Activated naive CD4-positive, alpha-beta T cell treated with anti-CD3 and anti-CD28 coated beads for 36 hours (primary cell): ENCODE data around the gene TSR2. TPM values are rescaled to one million over a fixed set of nuclear protein-coding genes. Genes with fewer than 3 reads are reported as not detected.

Experiments used
- CTCF ChIA-PET: fragments of 350-600 bp; sonication (Branson Sonifier 250); formaldehyde crosslinking; loops from one replicate; lab custom pipeline; 2021; ENCODE audit warnings: antibody characterized with exemption; lab: Charles Lee
- DNase-seq: peaks from one replicate; pipeline ENCODE4 v3.0.0-alpha.2; 2020
- H3K27ac Mint-ChIP-seq: one replicate; pipeline ENCODE4 v1.8.0; 2021; ENCODE audit warnings: mild to moderate bottlenecking, mixed read lengths
- H3K27me3 Mint-ChIP-seq: one replicate; pipeline ENCODE4 v1.8.0; 2021; ENCODE audit warnings: low read depth, mixed read lengths
- H3K36me3 Mint-ChIP-seq: one replicate; pipeline ENCODE4 v1.8.0; 2021; ENCODE audit warnings: low read depth, mixed read lengths
- H3K4me1 Mint-ChIP-seq: one replicate; pipeline ENCODE4 v1.8.0; 2021; ENCODE audit warnings: low read depth, mixed read lengths
- H3K4me3 Mint-ChIP-seq: one replicate; pipeline ENCODE4 v1.8.0; 2021; ENCODE audit warnings: mild to moderate bottlenecking, moderate library complexity, mixed read lengths
- H3K9me3 Mint-ChIP-seq: one replicate; pipeline ENCODE4 v1.8.0; 2021; ENCODE audit warnings: mixed read lengths
- intact Hi-C: fragments of 100-400 bp; cut with micrococcal nuclease; formaldehyde crosslinking; loops from one replicate; pipeline ENCODE4 v1.15.1; 2023
- total RNA-seq, 2 experiments: library from RNA; stranded (reverse); gene quantifications; one replicate each; pipeline ENCODE4 v1.2.3, GENCODE V29; 2021

The TSR2 gene
- total RNA-seq, 2 experiments from 2014 or later: 24.4 to 26.1 TPM

DNA sequence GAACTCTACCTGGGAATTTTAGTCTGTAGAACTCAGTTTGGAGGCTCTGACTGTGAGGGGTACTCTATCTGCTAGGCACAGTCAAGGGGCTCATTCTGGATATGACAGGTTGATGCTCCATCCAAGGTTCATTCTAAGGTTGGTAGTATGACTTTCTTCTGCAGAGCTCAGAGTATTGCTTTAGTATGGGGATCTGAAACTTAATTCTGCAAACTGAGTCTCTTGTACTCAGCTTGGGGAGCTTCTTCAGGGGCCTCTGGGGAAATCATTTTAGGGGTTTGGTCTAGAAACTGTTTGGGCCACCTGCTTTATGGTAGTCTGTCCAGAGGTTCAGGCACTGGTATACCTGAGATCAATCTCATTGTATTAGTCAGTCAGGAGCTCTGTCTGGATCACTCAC is 9.7 kb upstream of the TSR2 start:
- Mint-ChIP-seq H3K4me3 (no peak overlapping the region), H3K9me3 (no peaks in the 10 kb centered on the region), H3K36me3 (no peaks in the 10 kb centered on the region), H3K27me3 (no peaks in the 10 kb centered on the region), H3K27ac (no peak overlapping the region), H3K4me1 (no peaks in the 10 kb centered on the region)
- CTCF ChIA-PET: no interaction called here
- intact Hi-C loops: no loop called here
- DNase-seq: no peak

DNA sequence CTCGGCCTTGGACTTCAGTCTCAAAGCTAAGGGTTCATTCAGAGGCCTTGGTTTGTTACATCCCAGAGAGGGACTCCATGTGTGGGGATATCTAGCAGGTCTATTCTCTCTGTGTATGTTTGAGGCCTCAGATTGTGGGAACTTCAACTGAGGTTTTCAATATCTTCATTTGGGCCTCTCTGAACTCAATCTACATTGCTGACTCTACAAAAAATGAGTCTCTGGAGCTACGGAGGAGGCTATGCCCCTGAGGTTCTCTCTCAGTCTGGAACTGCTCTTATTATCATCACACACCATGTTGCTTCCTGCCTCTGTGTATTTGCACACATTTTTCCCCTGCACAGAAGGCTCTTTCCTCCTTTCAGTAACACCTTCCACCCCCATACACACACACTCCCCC is 5.1 kb upstream of the TSR2 start:
- Mint-ChIP-seq H3K27me3 (no peaks in the 10 kb centered on the region), H3K4me1 (peaks cover 2% of the 10 kb centered on the region), H3K4me3 (no peak overlapping the region), H3K9me3 (no peaks in the 10 kb centered on the region), H3K36me3 (no peaks in the 10 kb centered on the region), H3K27ac (no peak overlapping the region)
- intact Hi-C loops: no loop called here
- DNase-seq: no peak
- CTCF ChIA-PET: no interaction called here

DNA sequence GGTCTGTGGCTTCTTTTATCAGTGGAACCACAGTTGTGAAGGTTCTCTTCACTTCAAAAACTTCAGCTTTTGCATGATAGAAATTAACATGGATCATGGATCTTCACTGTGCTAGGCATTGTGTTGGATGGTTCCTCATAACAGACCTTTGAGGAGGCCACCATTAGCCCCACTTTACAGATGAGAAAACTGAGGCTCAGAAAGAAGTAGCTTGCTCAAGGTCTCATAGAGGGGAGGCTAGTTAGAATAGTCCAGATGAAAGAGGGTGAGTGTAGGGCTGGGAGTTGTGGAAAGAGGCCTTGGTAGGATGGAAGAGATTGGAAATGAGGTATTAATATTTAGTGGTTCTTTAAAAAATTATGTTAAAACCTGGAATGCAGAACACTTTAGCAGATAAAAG is 2.6 kb downstream of the TSR2 start:
- H3K4me1 Mint-ChIP-seq: peaks cover 24% of the 10 kb centered on the region
- intact Hi-C loops: no loop called here
- CTCF ChIA-PET: no interaction called here
- no peaks in the 10 kb centered on the region for H3K9me3 Mint-ChIP-seq
- no peaks in the 10 kb centered on the region for H3K27me3 Mint-ChIP-seq
- no peak overlapping the region for H3K27ac Mint-ChIP-seq
- no peak overlapping the region for H3K4me3 Mint-ChIP-seq
- no peak for DNase-seq
- peaks cover 8% of the 10 kb centered on the region for H3K36me3 Mint-ChIP-seq

GRCh38 chrX:54444752-54445151 is 4.5 kb downstream of the TSR2 start:
- Mint-ChIP-seq H3K36me3 (peaks cover 8% of the 10 kb centered on the region), H3K27me3 (no peaks in the 10 kb centered on the region), H3K9me3 (no peaks in the 10 kb centered on the region), H3K27ac (no peak overlapping the region), H3K4me3 (no peak overlapping the region), H3K4me1 (peaks cover 24% of the 10 kb centered on the region)
- intact Hi-C loops: no loop called here
- CTCF ChIA-PET: no interaction called here
- no peak for DNase-seq

- H3K27ac Mint-ChIP-seq: no peak overlapping the region
- peaks cover 23% of the 10 kb centered on the region for H3K4me1 Mint-ChIP-seq
- intact Hi-C loops: no loop called here
- H3K36me3 Mint-ChIP-seq: peaks cover 8% of the 10 kb centered on the region
- no peak overlapping the region for H3K4me3 Mint-ChIP-seq
- H3K9me3 Mint-ChIP-seq: no peaks in the 10 kb centered on the region
- H3K27me3 Mint-ChIP-seq: no peaks in the 10 kb centered on the region
- no peak for DNase-seq
- CTCF ChIA-PET: interaction anchor here (0.6 kb wide), 1 partner anchor 44 kb away, joined by 5 read pairs; no protein-coding TSS in a partner anchor
Observed at GRCh38 chrX:54446084-54446483, 5.9 kb downstream of the TSR2 start.

DNA sequence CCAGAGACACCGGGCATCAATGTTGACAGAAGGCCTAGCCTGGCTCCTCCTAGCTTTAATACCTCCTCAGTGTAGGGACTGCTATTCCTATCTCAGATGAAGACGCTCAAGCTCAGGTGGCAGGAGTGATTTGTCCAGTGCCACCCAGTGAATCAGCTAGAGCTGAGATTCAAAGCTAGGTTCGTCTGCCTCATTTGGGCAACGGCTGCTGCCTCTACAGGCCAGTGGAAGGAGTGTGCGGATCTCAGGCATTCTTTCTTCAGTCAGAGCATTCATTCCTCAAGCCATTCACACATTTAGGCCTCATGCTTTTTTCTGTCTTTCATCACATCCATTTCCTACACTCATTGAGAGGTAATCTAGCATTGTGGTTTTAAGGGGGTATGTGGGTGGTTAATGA is 7.3 kb downstream of the TSR2 start:
- Mint-ChIP-seq H3K9me3 (no peaks in the 10 kb centered on the region), H3K4me1 (peaks cover 10% of the 10 kb centered on the region), H3K4me3 (no peak overlapping the region), H3K27me3 (no peaks in the 10 kb centered on the region), H3K36me3 (peaks cover 8% of the 10 kb centered on the region), H3K27ac (no peak overlapping the region)
- DNase-seq: no peak
- intact Hi-C loops: no loop called here
- CTCF ChIA-PET: no interaction called here

- Mint-ChIP-seq H3K27me3 (no peaks in the 10 kb centered on the region), H3K27ac (no peak overlapping the region), H3K9me3 (no peaks in the 10 kb centered on the region), H3K4me1 (no peaks in the 10 kb centered on the region), H3K4me3 (no peak overlapping the region), H3K36me3 (peaks cover 1% of the 10 kb centered on the region)
- no peak for DNase-seq
- CTCF ChIA-PET: interaction anchor here (0.8 kb wide), 1 partner anchor 14 kb away, joined by 3 read pairs; no protein-coding TSS in a partner anchor
- intact Hi-C loops: no loop called here
Observed at GRCh38 chrX:54449929-54450328, 9.7 kb downstream of the TSR2 start.

GRCh38 chrX:54452920-54453319 is 12.7 kb downstream of the TSR2 start:
- Mint-ChIP-seq H3K27ac (no peak overlapping the region), H3K4me1 (no peaks in the 10 kb centered on the region), H3K36me3 (no peaks in the 10 kb centered on the region), H3K27me3 (no peaks in the 10 kb centered on the region), H3K4me3 (no peak overlapping the region), H3K9me3 (no peaks in the 10 kb centered on the region)
- intact Hi-C loops: no loop called here
- CTCF ChIA-PET: no interaction called here
- no peak for DNase-seq

DNA sequence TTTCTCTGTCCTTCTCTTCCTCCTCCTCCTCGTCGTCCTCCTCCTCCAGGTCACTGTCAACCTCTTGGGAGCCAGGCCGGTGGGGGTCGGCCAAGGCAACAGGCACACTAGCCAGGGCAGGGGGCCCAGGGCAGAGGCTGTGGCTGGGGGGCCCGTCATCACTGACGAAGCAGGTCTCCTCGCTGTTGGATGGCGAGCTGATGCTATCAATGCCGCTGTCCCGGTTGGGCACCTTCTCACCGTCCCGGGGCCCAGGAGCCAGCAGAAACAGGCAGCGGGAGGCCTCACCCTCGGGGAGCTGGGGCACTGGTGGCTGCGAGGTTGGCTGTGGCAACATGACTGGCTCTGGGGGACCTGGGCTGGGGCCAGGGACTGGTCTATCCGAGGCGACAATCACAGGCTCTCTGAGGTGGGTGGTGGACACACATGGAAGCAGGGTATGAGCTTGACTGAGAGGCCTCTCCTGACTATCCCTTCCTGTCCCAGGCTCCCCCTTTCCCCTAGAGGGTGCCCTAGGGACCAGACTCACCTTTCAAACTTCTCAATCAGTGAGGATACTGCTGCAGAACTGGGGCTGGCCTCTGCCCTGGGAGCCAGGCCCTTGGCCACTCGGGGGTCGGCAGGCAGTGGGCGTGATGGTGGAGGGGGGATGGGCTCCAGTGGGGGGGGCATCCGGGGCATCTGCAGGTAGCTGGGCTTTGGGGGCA is 30.0 kb downstream of the TSR2 start:
- Mint-ChIP-seq H3K4me1 (no peaks in the 10 kb centered on the region), H3K9me3 (no peaks in the 10 kb centered on the region), H3K36me3 (no peaks in the 10 kb centered on the region), H3K4me3 (no peak overlapping the region), H3K27me3 (no peaks in the 10 kb centered on the region), H3K27ac (no peak overlapping the region)
- intact Hi-C loops: no loop called here
- CTCF ChIA-PET: no interaction called here
- no peak for DNase-seq

GRCh38 chrX:54473993-54474859 is 34.0 kb downstream of the TSR2 start:
- Mint-ChIP-seq H3K36me3 (no peaks in the 10 kb centered on the region), H3K27ac (no peak overlapping the region)

DNA sequence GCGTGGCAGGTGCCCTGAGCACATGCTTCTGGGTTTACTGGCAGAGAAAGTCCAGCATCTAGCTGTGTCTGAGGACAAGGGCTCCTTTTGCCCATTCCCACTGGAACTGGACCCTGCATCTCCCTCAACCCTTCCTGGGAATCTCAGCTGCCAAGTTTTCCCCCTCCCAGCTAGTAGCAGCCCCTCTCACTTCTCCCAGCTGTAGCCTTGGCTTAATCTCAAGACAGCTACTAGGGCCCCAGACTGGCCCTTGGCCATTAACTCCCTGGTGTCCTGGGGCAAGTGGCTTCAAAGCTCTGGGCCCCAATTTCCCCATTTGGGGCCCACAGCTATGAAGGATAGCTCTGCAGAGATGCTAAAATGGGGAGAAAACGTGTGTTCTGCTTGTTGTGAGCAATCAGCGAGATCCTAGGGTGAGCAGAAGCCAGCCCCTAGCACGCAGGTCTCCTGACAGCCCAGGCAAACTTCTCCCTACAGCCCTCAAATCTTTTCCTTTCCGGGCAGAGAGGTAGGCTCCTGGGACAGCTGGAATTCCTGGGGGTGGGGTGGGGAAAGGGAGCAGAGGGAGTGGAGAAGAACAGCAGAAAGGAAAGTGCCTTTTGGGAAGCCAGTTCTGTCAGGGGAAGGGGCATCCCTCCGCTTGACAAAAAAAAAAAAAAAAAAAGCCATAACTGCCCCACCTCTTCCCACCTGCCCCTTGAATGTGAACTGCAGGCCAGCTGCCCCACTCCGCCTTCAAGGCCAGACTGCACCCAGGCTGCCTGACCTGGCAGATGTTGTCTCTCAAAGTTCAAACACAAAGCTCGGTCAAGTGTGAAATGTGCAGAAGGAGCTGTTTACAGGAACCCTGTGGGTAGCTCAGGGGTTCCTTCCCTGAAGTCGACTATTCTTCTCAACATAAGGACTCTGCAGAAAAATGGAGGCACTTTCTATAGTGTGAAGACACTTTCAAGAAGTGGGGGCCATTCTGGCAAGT is 39.2 kb downstream of the TSR2 start:
- Mint-ChIP-seq H3K36me3 (no peaks in the 10 kb centered on the region), H3K27me3 (no peaks in the 10 kb centered on the region)

More at GRCh38 chrX:54473993-54474859, 34.0 kb downstream of the TSR2 start:
- no peak for DNase-seq
- H3K9me3 Mint-ChIP-seq: no peaks in the 10 kb centered on the region
- no peaks in the 10 kb centered on the region for H3K27me3 Mint-ChIP-seq
- CTCF ChIA-PET: no interaction called here
- intact Hi-C loops: no loop called here
- no peak overlapping the region for H3K4me3 Mint-ChIP-seq
- no peaks in the 10 kb centered on the region for H3K4me1 Mint-ChIP-seq

More for the DNA sequence above, 39.2 kb downstream of the TSR2 start:
- Mint-ChIP-seq H3K9me3 (no peaks in the 10 kb centered on the region), H3K27ac (no peak overlapping the region), H3K4me3 (no peak overlapping the region), H3K4me1 (no peaks in the 10 kb centered on the region)
- DNase-seq: no peak
- intact Hi-C loops: no loop called here
- CTCF ChIA-PET: no interaction called here
